Activated B cell treated with CpG ODN at 0.5 μM for 24 hours (primary cell): ENCODE results near the gene SHD. TPM values are rescaled to one million over a fixed set of nuclear protein-coding genes. Genes with fewer than 3 reads are reported as not detected.

ENCODE experiments used
- ATAC-seq: fragments of 200-7000 bp; cut with Tn5 transposase; one replicate; pipeline ENCODE4 v1.10.0; 2021; ENCODE audit warnings: low read depth, mild to moderate bottlenecking, moderate library complexity
- CTCF ChIA-PET: fragments of 350-600 bp; sonication (Branson Sonifier 250); formaldehyde crosslinking; loops from one replicate; lab custom pipeline; 2021; ENCODE audit warnings: antibody characterized with exemption; lab: Charles Lee
- POLR2A ChIA-PET: fragments of 350-600 bp; sonication (Branson Sonifier 250); formaldehyde crosslinking; loops from one replicate; lab custom pipeline; 2021; ENCODE audit warnings: antibody characterized with exemption; lab: Charles Lee
- DNase-seq: peaks from one replicate; pipeline ENCODE4 v3.0.0; 2022
- H3K27ac Mint-ChIP-seq: one replicate; pipeline ENCODE4 v1.8.0; 2020; ENCODE audit warnings: mixed read lengths
- H3K27me3 Mint-ChIP-seq: one replicate; pipeline ENCODE4 v1.8.0; 2021; ENCODE audit warnings: mixed read lengths
- H3K36me3 Mint-ChIP-seq: one replicate; pipeline ENCODE4 v1.8.0; 2021; ENCODE audit warnings: low read depth, mixed read lengths
- H3K4me1 Mint-ChIP-seq: one replicate; pipeline ENCODE4 v1.8.0; 2021; ENCODE audit warnings: mixed read lengths
- H3K4me3 Mint-ChIP-seq: one replicate; pipeline ENCODE4 v1.8.0; 2020; ENCODE audit warnings: mild to moderate bottlenecking, mixed read lengths
- H3K9me3 Mint-ChIP-seq: one replicate; pipeline ENCODE4 v1.8.0; 2020; ENCODE audit warnings: mixed read lengths
- intact Hi-C: fragments of 100-400 bp; cut with micrococcal nuclease; formaldehyde crosslinking; loops from one replicate; pipeline ENCODE4 v1.15.1; 2024
- total RNA-seq: library from RNA; stranded (reverse); gene quantifications from 2 replicates; pipeline ENCODE4 v1.2.3, GENCODE V29; 2022
- TF ChIP-seq, protein P1 (sequence below): fragments of 200-600 bp; IDR thresholded peaks from one replicate; pipeline ENCODE4 v1.8.0; 2022; ENCODE audit warnings: antibody characterized with exemption, mild to moderate bottlenecking

Gene SHD
- total RNA-seq, 1 donor from 2014 or later = not detected

DNA sequence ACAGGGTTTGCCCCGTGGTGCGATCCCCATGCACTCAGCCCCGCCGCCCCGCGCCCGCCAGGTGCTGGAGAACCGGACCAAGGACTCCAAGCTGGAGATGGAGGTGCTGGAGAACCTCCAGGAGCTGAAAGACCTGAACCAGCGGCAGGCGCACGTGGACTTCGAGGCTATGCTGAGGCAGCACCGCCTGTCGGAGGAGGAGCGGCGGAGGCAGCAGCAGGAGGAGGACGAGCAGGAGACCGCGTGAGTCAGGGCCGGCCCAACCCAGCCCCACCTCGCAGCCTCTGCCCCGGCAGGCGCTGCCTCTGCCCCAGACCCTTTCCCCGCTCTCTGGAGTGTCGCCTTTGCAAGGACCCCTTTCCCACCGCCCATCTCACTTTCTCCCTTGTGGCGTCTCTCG lies 20.9 kb upstream of the SHD start:
- no peak for DNase-seq
- no peak overlapping the region for H3K27ac Mint-ChIP-seq
- ATAC-seq = no peak

DNA sequence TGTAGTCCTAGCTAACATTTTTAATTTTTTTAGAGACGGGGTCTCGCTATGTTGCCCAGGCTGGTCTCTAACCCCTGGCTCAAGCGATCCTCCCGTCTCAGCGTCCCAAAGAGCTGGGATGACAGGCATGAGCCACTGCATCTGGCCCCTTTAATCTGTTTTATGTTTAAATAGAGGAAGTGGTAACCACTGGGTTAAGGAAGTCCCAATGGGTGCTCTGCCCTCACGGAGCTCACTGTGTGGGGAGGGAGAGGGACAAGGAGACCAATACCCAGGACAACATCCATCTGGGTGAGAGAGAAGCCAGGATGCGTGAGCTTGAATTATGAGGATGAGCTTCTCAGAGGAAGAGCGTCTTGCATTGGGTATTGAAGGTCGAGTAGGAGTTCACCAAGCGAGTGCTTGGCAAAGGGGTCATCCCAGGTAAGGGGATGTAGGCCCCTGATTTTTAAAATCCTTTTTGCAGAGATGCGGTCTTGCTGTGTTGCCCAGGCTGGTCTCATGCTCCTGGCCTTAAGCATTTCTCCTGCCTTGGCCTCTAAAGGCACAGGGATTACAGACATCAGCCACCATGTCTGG lies 18.4 kb upstream of the SHD start:
- intact Hi-C loops = no loop called here
- Mint-ChIP-seq H3K9me3 (no peaks in the 10 kb centered on the region), H3K27me3 (no peaks in the 10 kb centered on the region), H3K4me3 (no peak overlapping the region), H3K36me3 (peaks cover 82% of the 10 kb centered on the region), H3K27ac (no peak overlapping the region), H3K4me1 (peaks cover 8% of the 10 kb centered on the region)
- ATAC-seq (peak; percentile 45), DNase-seq (no peak)
- ChIA-PET CTCF (interaction anchor here (1.1 kb wide), 1 partner anchor 141 kb away, joined by 3 read pairs; the partner anchor contains the start of gene CHAF1A), POLR2A (interaction anchor here (0.6 to 1.3 kb wide), 2 partner anchors 14 to 29 kb away, joined by 3 to 6 read pairs; partner anchors contain the start of gene YJU2)
- TF ChIP-seq, protein P1, sequence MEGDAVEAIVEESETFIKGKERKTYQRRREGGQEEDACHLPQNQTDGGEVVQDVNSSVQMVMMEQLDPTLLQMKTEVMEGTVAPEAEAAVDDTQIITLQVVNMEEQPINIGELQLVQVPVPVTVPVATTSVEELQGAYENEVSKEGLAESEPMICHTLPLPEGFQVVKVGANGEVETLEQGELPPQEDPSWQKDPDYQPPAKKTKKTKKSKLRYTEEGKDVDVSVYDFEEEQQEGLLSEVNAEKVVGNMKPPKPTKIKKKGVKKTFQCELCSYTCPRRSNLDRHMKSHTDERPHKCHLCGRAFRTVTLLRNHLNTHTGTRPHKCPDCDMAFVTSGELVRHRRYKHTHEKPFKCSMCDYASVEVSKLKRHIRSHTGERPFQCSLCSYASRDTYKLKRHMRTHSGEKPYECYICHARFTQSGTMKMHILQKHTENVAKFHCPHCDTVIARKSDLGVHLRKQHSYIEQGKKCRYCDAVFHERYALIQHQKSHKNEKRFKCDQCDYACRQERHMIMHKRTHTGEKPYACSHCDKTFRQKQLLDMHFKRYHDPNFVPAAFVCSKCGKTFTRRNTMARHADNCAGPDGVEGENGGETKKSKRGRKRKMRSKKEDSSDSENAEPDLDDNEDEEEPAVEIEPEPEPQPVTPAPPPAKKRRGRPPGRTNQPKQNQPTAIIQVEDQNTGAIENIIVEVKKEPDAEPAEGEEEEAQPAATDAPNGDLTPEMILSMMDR = no peak

More for the DNA sequence above, 20.9 kb upstream of the SHD start:
- ChIA-PET POLR2A (interaction anchor here (0.5 kb wide), 1 partner anchor 11 kb away, joined by 6 read pairs; no protein-coding TSS in a partner anchor), CTCF (no interaction called here)
- no peaks in the 10 kb centered on the region for H3K9me3 Mint-ChIP-seq
- H3K36me3 Mint-ChIP-seq = peaks cover 82% of the 10 kb centered on the region
- H3K4me3 Mint-ChIP-seq = no peak overlapping the region
- H3K4me1 Mint-ChIP-seq = peaks cover 2% of the 10 kb centered on the region
- H3K27me3 Mint-ChIP-seq = no peaks in the 10 kb centered on the region
- TF ChIP-seq, protein P1 = no peak
- intact Hi-C loops = no loop called here

DNA sequence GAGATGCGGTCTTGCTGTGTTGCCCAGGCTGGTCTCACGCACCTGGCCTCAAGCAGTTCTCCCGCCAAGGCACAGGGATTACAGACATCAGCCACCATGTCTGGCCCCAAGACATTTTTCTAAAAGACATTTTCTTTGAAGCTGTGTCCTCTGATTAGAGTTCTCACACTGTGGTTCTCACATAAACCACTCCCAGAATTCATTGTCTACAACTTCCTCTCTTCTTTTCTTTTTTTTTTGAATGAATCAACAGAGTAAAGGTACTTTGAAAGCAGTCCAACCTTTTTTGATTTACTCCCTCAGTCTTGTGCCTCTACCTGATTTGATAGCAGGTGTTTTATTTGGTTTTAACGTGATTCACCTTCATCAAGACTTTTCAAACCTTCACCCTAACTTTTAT lies 14.3 kb upstream of the SHD start:
- H3K27ac Mint-ChIP-seq = no peak overlapping the region
- peaks cover 82% of the 10 kb centered on the region for H3K36me3 Mint-ChIP-seq
- POLR2A ChIA-PET = interaction anchor here (0.7 kb wide), 1 partner anchor 138 kb away, joined by 3 read pairs; no protein-coding TSS in a partner anchor
- no peak overlapping the region for H3K4me3 Mint-ChIP-seq
- intact Hi-C loops = no loop called here
- DNase-seq (no peak), ATAC-seq (no peak)
- CTCF ChIA-PET = no interaction called here
- no peaks in the 10 kb centered on the region for H3K27me3 Mint-ChIP-seq
- no peaks in the 10 kb centered on the region for H3K9me3 Mint-ChIP-seq
- H3K4me1 Mint-ChIP-seq = peaks cover 18% of the 10 kb centered on the region
- TF ChIP-seq, protein P1 = no peak

DNA sequence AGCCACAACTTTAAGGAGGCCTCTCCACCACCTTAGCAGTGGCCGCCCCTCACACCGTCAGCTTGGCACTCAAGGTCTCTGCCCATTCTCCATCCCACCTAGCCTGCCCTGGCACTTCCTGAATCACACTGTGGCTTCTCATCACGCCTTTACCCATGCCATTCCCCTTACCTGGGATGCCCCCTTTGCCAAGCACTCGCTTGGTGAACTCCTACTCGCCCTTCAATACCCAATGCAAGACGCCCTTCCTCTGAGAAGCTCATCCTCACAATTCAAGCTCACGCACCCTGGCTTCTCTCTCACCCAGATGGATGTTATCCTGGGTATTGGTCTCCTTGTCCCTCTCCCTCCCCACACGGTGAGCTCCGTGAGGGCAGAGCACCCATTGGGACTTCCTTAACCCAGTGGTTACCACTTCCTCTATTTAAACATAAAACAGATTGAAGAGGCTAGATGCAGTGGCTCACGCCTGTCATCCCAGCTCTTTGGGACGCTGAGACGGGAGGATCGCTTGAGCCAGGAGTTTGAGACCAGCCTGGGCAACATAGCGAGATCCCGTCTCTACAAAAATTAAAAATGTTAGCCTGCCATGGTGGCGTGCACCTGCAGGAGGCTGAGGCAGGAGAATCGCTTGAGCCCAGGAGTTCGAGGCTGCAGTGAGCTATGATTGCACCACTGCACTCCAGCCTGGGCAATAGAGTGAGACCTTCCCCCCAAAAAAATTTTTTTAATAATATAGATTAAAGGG lies 12.6 kb upstream of the SHD start:
- CTCF ChIA-PET = interaction anchor here (0.6 to 4.0 kb wide), 13 partner anchors 11 to 260 kb away, joined by 3 to 40 read pairs (median 4); partner anchors contain the start of genes CHAF1A, MPND and SH3GL1
- TF ChIP-seq, protein P1 = no peak
- POLR2A ChIA-PET = interaction anchor here (0.7 to 1.8 kb wide), 3 partner anchors 76 to 205 kb away, joined by 3 to 12 read pairs (median 3); partner anchors contain the start of gene HDGFL2
- peaks cover 15% of the 10 kb centered on the region for H3K4me1 Mint-ChIP-seq
- H3K36me3 Mint-ChIP-seq = peaks cover 76% of the 10 kb centered on the region
- no peak for ATAC-seq
- no peak overlapping the region for H3K4me3 Mint-ChIP-seq
- intact Hi-C loops = no loop called here
- no peak overlapping the region for H3K27ac Mint-ChIP-seq
- no peaks in the 10 kb centered on the region for H3K9me3 Mint-ChIP-seq
- DNase-seq = no peak
- no peaks in the 10 kb centered on the region for H3K27me3 Mint-ChIP-seq
